Measurements from ENCODE around the gene TMC6. TPM values are rescaled to one million over a fixed set of nuclear protein-coding genes. Genes with fewer than 3 reads are reported as not detected.

The TMC6 gene
- total and polyA plus RNA-seq, 2 of the 13 experiments (the other 11 are each of a cell fraction or from before 2014, with no cell fraction given) = 48.4 to 99.1 TPM

DNA sequence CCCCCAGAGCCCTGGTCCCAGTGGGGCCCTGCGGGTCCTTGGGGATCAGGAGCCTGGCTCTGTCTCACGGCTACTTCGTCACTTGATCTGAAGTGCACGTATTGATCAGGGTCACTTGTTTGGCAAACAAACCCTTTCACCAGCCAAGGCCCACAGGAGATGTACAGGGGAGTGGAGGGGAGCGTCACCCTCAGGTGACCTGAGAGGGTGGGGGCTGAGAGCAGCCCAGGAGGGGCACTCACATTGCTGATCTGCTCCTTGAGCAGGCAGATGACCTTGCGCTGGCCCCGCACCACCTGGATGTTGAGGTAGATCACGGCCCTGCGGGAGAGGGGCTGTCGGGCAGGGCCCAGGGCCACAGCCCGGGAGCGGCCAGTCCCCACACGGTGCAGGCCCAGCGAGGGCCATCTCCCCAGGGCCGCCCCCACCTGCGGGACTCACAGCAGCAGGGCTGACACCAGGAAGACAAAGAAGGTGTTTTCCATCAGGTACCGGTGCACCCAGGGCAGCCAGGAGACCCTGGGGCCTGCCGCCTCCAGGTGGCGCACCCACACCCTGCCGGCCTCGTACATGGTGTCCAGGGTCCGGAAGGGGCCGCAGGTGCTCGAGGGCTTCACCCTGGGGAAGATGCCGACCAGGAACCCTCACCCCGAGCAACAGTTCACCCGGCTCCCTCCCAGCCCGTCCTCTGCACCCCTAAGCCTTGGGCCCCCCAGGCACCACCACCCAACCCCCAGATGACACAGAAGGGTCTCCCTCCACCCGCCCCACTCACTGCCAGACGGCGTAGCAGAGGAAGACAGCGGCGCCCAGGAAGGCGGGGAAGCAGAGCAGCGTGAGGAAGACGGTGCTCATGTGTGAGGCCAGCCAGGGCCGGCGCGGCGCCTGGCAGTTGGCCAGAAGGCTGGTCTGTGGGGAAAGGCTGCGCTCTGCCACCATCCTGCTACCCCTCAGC, 11.3 kb downstream of the TMC6 start (continued):
- TF ChIP-seq, protein P1, sequence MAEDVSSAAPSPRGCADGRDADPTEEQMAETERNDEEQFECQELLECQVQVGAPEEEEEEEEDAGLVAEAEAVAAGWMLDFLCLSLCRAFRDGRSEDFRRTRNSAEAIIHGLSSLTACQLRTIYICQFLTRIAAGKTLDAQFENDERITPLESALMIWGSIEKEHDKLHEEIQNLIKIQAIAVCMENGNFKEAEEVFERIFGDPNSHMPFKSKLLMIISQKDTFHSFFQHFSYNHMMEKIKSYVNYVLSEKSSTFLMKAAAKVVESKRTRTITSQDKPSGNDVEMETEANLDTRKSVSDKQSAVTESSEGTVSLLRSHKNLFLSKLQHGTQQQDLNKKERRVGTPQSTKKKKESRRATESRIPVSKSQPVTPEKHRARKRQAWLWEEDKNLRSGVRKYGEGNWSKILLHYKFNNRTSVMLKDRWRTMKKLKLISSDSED (CRISPR knock-in tag; IDR thresholded peaks at IDR 0.05) = no peak
- TF ChIP-seq KDM2A (CRISPR knock-in tag; IDR thresholded peaks at IDR 0.05; ENCODE audit: borderline replicate concordance, low read depth) (peak; percentile 42; the same call in 1 of the 2 replicates), SNRNP70 (IDR thresholded peaks at IDR 0.05; ENCODE audit: low read depth, low read length) (no peak), SRSF1 (optimal IDR thresholded peaks at IDR 0.05; ENCODE audit: low read depth, low read length) (no peak), HNRNPL (IDR thresholded peaks at IDR 0.05; ENCODE audit: low read depth, low read length) (0 out of 2 replicates have a peak, but pooled peaks have one; percentile 14), ZNF253 (CRISPR knock-in tag; IDR thresholded peaks at IDR 0.05; ENCODE audit: borderline replicate concordance) (no peak), SIN3B (IDR thresholded peaks at IDR 0.05; ENCODE audit: low read length) (no peak), ZNF552 (CRISPR knock-in tag; IDR thresholded peaks at IDR 0.05; ENCODE audit: borderline replicate concordance) (no peak), DNMT1 (CRISPR knock-in tag; IDR thresholded peaks at IDR 0.05) (no peak), ARID2 (CRISPR knock-in tag; IDR thresholded peaks at IDR 0.05; ENCODE audit: borderline replicate concordance) (no peak), ZNF430 (CRISPR knock-in tag; IDR thresholded peaks at IDR 0.05) (no peak), NPAS2 (CRISPR knock-in tag; IDR thresholded peaks at IDR 0.05; ENCODE audit: borderline replicate concordance) (no peak), ZNF274 (CRISPR knock-in tag; IDR thresholded peaks at IDR 0.05) (peak; percentile 67; the same call in 1 of the 2 replicates), ARHGAP35 (CRISPR knock-in tag; IDR thresholded peaks at IDR 0.05; ENCODE audit: borderline replicate concordance) (no peak), MED1 (CRISPR knock-in tag; IDR thresholded peaks at IDR 0.05) (peak; percentile 42; the same call in 1 of the 2 replicates), CENPX (CRISPR knock-in tag; IDR thresholded peaks at IDR 0.05) (no peak), ZNF484 (CRISPR knock-in tag; IDR thresholded peaks at IDR 0.05; ENCODE audit: borderline replicate concordance, low read depth) (no peak)
- TF ChIP-seq, protein P2, sequence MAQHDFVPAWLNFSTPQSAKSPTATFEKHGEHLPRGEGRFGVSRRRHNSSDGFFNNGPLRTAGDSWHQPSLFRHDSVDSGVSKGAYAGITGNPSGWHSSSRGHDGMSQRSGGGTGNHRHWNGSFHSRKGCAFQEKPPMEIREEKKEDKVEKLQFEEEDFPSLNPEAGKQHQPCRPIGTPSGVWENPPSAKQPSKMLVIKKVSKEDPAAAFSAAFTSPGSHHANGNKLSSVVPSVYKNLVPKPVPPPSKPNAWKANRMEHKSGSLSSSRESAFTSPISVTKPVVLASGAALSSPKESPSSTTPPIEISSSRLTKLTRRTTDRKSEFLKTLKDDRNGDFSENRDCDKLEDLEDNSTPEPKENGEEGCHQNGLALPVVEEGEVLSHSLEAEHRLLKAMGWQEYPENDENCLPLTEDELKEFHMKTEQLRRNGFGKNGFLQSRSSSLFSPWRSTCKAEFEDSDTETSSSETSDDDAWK (CRISPR knock-in tag; IDR thresholded peaks at IDR 0.05) = no peak
- TF ChIP-seq, protein P3, sequence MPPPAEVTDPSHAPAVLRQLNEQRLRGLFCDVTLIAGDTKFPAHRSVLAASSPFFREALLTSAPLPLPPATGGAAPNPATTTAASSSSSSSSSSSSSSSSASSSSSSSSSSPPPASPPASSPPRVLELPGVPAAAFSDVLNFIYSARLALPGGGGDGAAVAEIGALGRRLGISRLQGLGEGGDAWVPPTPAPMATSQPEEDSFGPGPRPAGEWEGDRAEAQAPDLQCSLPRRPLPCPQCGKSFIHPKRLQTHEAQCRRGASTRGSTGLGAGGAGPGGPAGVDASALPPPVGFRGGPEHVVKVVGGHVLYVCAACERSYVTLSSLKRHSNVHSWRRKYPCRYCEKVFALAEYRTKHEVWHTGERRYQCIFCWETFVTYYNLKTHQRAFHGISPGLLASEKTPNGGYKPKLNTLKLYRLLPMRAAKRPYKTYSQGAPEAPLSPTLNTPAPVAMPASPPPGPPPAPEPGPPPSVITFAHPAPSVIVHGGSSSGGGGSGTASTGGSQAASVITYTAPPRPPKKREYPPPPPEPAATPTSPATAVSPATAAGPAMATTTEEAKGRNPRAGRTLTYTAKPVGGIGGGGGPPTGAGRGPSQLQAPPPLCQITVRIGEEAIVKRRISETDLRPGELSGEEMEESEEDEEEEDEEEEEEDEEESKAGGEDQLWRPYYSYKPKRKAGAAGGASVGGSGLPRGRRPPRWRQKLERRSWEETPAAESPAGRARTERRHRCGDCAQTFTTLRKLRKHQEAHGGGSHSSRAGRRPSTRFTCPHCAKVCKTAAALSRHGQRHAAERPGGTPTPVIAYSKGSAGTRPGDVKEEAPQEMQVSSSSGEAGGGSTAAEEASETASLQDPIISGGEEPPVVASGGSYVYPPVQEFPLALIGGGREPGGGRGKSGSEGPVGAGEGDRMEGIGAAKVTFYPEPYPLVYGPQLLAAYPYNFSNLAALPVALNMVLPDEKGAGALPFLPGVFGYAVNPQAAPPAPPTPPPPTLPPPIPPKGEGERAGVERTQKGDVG (CRISPR knock-in tag; IDR thresholded peaks at IDR 0.05; ENCODE audit: borderline replicate concordance) = no peak
- TF ChIP-seq, protein P4, sequence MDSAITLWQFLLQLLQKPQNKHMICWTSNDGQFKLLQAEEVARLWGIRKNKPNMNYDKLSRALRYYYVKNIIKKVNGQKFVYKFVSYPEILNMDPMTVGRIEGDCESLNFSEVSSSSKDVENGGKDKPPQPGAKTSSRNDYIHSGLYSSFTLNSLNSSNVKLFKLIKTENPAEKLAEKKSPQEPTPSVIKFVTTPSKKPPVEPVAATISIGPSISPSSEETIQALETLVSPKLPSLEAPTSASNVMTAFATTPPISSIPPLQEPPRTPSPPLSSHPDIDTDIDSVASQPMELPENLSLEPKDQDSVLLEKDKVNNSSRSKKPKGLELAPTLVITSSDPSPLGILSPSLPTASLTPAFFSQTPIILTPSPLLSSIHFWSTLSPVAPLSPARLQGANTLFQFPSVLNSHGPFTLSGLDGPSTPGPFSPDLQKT (CRISPR knock-in tag; IDR thresholded peaks at IDR 0.05; ENCODE audit: borderline replicate concordance) = no peak
- TF ChIP-seq, protein P5, sequence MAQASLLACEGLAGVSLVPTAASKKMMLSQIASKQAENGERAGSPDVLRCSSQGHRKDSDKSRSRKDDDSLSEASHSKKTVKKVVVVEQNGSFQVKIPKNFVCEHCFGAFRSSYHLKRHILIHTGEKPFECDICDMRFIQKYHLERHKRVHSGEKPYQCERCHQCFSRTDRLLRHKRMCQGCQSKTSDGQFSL (CRISPR knock-in tag; IDR thresholded peaks at IDR 0.05) = no peak

Measured in HepG2 (cell line).